HG03521 (cell line): Measurements from ENCODE around the gene DROSHA.

ENCODE experiments used
- ATAC-seq: cut with Tn5 transposase; IDR thresholded peaks from one replicate; pipeline ENCODE4 v1.9.1; 2021; ENCODE audit warnings: mild to moderate bottlenecking, moderate library complexity; ENCODE audit not compliant: unreplicated experiment

Gene DROSHA

DNA sequence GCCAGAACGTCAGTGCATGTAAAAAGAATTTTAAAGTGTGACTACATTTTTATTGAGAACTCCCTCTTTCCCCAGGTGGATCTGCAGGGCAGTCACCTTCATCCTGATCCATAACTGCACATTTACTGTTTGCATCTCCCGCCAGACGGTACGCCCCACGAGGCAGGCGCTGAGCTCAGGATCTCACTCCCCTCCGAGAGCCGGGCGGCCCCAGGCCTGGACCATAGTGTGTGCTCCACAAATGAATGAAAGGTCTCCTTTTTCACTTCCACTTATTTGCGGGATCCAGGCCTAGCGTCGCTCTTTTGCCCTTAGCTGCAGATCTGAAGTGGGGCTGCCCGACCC is 378 bp downstream of the DROSHA start:
- peak; percentile 40 for ATAC-seq

DNA sequence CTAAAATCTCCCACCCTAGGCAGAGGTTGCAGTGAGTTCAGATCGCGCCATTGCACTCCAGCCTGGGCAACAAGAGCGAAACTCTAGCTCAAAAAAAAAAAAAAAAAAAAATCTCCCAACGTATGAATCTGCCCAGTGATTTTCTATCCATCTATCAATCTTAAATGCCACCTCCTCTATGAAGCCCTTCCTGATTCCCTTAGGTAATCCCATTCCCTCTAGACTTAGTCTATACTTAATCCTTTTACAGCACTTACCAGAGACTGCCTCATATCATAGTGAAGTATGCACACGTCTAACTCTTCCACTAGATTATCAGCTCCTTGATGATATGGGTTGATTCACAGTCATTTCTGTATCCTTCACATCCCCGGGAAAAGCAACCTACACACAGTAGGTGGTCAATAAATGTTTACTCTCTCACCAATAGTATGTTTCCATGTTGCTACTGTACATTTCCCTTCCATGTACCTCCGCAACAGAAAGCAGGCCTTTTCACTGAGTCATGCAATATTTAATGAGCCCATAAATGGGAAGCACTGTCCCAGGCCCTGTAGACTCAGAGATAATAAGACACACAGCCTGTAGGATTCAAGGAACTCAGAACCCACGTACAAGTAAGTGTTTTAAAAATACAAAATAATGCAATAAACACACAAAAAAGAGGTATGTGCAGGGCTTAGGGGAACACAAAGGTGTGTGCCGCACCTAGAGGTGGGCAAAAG is 1.2 kb downstream of the DROSHA start:
- no peak for ATAC-seq

DNA sequence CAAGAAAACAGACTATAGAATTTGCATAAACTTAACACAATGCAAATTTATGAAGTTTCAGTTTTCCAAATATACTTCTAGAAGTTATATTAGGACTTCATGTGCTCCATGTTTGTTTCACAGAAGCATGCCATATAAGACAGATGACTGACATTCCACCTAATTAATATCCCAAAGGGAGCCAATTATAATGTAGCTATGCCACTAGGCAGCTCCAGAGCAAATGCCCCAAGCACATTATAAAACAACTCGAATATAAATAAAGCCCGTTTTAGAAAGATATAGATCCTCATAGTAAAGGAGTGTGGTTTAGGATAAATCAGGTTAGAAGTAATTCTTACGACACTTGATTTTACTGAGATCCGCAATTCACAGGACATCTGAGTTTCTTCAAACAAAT is 8.9 kb downstream of the DROSHA start:
- no peak for ATAC-seq

DNA sequence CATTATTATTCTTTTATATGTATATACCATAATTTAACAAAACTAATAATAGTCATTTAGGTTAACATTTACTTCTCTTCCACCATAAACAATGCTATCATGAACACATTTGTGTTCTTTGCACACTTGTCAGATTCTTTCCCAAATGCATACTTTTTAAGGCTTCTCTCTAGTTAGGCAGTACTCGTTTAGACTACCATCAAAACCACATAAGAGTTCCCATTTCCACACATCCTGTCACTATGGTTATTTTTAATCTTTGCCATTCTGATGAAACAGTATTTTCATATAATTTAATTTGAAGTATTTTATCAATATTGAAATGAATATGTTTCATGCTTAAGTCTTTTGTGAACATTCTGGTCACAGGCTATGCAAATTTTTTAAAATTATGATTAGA is 15.1 kb downstream of the DROSHA start:
- no peak for ATAC-seq

DNA sequence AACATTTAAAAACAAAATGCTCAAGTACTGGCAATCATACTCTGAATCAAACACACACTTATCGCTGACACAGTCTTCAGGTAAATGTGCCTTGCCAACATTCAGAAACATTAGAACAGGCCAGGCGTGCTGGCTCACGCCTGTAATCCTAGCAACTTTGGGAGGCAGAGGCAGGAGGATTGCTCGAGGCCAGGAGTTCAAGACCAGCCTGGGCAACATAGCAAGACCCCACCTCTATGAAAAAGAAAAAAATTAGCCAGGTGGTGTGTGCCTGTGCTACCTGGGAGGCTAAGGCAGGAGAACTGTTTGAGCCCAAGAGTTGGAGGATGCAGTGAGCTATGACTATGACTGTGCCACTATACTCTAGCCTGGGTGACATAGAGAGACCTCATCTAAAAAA is 20.6 kb downstream of the DROSHA start:
- ATAC-seq, result no peak

DNA sequence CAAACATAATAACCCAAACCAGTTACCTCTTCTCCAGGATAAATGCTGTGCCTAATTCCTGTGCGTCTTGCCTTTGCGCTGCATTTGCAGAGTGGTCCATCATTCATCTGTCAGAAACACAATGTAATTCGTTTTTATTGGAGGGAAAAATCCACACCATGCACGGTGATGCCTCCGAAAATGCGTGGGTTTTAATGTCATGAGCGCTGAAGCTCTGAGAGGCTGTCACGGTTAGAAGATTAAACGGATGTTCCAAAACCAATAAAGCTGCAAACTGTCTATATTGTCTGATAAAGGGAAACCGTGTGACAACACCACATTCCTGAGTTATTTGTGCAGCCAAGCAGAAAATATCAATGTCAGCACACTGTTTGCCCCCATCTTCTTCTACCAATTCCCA is 27.4 kb downstream of the DROSHA start:
- ATAC-seq, result no peak

DNA sequence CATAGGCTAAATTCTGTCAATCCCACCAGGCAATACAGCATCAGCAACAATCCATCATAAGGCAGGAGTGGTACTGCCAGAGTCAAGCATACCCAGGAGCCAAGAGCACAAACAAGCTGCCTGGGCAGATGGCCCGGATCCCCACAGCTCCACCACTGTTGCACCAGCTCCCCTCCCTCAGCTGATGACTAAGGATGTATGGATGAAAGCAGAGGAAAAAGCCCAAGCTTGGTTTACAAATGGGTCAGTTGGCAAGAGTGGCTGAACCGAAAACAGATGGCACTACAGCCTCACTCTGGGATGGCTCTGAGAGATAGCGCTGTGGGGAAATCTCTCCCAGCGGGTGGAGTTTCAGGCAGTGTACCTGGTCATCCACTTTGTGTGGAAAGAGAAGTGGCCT is 29.4 kb downstream of the DROSHA start:
- no peak for ATAC-seq

DNA sequence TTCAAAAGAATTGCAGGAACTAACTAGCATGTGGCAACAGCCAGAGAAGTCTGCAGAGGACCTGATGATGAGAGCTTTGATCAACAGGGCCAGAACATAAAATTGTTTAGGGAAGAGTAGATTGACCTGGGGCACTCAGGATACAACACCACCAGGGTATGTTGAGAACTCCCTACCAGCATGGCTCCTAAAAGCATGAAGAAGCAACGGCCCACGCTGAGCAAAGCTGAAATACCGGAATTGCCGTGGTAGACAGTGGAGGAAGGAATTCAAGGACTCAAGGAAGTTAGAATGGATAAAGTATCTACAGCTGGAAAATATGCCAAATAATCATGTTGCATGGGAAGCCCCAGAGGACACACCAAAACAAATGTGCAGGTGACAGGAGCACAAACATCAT is 31.6 kb downstream of the DROSHA start:
- no peak for ATAC-seq

DNA sequence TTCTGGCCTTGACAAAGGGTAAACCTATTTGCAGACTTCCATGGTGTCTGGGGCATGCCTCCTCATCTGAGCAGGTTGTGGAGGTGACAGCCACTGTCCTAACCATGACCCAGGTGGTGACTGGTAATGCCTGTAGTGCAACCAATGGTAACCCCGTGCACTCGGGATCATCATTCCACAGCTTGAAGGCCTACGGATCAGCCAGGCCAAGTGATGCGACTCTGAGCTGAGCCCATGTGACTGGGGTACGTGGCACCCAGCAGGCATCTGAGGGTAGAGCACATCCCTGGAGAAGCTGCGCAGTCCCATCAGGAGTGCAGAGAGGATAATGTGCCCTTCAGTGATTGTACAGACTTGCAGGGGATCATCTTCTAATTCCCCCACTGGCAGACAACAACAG is 35.0 kb downstream of the DROSHA start:
- no peak for ATAC-seq

DNA sequence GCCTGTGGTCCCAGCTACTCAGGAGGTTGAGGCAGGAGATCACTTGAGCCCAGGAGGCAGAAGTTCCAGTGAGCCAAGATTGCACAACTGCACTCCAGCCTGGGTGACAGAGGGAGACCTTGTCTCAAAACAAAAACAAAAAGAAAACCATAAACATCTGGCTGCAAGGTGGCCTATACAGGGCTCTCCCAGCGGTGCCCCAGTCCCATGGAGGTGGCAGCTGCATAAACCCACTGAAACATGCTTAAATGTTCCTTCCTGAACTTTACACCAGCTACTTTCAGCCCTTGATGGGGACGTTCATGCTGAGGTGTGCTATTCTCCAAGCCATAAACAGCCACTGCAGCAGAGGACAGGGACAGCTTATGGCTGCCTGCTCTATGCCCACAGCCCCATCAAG is 35.6 kb downstream of the DROSHA start:
- ATAC-seq, result no peak

DNA sequence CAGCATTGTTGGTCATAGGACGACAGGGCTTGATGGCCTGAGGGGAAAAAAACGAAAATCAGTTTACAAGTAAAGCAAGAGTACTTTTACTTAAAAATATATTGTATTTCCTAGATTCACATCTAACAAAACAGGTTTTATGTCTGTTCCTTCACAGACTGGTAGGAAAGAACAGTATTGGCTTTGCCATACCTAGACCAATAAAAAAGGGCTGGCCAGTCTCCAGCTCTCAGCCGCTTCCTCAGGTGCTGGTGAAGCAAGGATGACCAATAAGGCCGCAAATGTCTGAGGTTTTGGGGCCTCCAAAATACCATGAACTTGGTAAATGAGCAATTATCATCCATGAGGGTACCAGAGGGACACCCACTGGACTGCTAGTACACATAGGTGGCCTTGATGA is 36.6 kb downstream of the DROSHA start:
- ATAC-seq, result no peak

DNA sequence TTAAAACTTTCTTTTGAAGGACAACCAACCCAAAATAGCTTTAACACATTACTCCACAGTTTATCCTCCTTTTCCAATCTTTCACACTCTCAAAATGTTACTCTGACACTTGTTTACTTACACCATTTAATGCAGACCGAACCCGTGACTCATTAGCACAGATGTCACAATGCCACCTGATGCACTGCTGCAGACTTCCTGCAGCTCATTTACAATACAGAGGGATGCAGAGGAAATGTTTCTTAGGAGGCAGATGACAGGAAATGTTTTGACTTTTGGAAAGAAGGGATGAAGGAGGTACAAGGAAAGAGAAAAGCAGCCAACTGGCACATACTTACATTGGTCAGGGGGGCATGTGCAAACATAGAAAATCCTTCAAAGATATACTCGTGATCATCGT is 39.0 kb downstream of the DROSHA start:
- ATAC-seq, result no peak

DNA sequence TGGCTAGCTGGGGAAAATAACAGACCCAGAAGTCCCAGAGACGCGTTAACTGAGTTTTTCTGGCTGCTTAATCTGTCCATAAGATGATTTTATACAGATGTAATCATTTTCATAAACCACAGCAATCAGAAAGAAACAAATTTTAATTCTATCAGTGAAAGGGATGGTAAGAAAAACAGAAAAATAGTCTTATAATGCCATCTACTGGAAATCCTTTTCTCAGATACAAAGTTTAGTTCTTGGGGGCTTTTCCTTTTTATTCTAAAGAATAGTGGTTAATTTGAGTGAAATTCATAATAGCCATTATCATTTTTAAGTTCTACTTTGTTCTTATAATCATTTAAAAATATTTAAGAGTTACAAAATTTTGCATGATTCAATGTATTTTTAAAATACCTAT is 44.4 kb downstream of the DROSHA start:
- no peak for ATAC-seq

DNA sequence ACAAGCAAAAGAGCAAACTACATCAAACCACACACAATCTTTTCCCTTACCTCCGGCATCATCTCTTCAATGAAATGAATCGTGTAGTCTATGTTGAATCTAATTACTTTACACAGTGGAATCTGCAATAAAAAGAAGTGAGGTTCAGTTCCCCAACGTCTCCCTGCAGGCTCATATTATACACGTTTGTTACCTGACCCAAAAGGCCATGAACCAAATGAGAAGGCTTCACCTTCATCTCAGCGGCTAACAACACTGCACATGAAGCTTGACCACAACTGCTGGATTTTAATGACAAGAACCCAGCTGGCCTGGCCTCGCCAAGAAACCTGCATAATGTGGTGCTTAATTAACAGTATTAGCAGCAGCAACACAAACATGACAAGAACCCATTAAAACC is 45.5 kb downstream of the DROSHA start:
- no peak for ATAC-seq

DNA sequence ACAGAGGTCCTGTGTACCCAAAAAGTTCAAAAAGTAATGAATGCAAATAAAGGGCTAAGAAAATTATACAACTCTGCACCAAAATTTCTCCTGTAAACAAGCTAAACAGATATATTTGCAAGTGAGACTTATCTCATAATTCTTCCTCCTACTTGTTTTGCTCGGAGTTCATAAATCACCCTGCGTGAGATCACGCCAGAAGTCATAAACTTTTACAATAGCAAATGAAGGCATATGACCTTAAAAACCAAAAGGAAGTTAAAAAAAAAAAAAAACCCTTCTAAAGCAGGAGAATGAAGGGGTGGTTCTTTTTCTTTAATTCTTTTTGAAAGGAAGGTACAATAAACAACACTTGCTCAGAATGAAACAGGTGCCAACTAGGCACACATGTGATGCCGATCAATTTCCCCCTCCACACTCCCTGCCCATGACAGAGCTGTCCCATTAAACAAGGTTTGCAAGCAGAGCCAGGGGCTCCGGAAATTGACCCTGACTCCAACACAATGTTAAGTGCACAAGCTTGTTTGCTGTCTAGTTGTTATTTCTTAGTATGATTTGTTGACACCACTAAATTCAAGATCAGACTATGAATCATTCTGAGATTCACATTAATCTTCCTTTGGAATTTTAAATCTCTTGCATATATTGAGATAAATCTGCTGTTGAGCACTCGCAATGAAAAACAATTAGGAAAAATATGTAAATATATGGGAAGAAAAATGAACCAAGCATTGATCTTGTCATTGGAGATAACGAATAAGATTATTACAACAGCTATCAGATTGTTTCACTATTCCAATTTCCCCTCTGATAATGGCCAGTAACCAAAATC is 46.3 kb downstream of the DROSHA start:
- ATAC-seq, result no peak

DNA sequence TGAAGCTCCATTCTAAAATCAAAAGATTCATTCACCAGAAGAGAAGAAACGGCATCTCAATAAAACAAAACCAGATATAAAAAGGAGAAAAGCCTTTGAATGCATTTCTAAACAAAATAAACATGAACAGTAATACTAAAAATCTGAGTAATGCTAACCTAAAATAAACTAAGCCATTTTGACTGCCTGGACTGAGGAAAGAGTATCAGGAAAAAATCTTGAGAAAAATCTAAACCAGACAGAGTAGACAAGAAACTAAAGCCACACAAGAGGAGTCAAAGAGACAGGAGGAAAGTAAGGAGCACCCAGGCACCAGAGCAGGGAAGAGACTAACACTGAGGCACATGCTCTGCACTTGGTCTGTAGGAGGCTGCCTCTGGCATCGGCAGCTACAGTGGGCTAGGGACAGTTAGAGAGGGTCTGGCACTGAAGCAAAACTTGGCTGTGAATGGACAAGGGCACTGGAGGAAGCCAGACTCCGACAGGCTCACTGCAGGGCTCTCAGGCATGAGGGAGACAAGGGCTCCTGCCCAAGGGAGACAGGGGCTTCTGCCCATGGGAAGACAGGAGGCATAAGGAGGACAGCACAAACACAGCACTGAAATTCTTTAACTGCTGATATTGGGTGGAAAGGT is 50.2 kb downstream of the DROSHA start:
- no peak for ATAC-seq

DNA sequence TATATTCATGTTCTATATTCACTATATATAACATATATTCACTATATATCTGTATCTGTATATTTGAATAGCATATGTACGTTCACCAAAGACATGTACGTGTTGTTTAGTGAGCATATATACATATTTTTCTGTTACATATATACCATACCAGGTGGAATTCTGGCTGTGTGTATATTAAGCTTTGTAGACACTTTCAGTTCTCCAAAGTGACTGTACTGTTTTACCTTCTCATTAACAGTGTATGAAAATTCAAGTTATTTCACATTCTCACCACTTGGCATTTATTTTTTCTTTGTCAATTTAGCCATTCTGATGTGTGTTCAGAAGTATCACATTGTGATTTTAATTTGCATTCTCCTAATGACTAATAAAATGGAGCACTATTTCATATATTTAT is 52.2 kb downstream of the DROSHA start:
- no peak for ATAC-seq

DNA sequence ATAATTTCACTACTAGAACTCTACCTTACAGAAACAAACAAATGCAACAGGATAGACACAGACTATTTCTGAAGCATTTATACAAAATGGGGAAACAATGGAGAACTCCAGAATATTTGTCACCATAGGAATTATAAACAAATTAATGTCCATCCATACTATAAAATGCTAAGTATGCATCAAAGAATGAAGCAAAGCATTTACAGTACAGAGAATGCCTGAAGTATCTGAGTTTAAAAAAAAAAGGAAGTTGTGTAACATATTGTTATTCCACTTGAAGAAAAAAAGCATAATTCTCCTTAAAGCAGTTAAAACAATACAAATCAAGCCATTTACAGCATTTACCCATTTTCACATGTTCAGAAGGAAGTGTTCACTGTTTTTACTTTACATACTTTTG is 53.0 kb downstream of the DROSHA start:
- no peak for ATAC-seq

DNA sequence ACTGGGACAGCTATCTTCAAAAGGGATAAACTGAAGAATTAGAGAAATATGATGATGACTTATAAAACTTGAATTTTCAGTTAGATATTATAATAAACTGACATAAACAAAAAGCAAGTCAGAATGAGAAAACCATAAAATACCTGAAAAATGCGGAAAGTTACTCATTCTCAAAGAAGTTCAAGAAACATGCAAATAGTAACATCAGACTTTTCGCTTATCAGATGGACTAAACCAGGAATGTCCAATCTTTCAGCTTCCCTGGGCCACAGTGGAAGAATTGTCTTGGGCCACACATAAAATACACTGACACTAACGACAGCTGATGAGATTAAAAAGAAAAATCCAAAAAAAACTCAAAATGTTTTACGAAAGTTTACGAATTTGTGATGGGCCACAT is 53.9 kb downstream of the DROSHA start:
- ATAC-seq, result no peak

DNA sequence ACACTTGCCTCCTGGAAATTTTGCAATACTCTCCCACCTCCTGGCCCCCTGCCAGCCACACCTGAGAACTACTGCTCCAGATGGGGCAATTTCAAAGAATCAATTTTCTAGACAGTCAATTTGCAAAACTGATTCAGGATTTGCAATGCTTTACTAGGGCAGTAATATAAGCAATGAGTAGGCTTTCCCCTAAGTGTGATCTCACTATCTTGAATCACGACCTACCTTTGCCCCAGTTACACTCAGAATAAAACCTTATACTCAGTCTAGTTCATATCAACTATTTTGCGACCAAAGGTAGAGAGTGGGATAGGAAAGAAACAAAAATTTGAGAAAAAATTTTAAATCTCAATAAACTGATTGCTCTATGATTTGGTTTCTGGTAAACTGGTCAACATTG is 54.4 kb downstream of the DROSHA start:
- no peak for ATAC-seq

DNA sequence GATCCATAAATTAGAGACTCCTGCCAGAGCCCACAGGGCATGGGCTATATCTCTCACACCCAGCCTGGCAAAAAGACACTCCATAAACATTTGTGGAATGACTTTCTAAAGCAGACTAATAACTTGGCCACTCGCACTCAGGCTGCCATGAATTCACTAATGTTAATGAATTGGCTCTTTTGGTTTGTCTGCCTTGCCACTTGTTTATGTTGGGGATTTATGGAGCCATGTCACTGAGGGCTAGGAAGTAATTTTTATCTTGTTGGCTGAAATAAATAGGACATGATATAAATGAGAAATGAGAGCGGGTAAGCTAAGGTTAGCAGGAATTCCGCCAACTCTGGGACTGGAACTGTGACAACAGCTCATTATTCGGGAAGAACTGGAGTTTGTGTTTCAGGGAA is 55.2 kb downstream of the DROSHA start:
- no peak for ATAC-seq

DNA sequence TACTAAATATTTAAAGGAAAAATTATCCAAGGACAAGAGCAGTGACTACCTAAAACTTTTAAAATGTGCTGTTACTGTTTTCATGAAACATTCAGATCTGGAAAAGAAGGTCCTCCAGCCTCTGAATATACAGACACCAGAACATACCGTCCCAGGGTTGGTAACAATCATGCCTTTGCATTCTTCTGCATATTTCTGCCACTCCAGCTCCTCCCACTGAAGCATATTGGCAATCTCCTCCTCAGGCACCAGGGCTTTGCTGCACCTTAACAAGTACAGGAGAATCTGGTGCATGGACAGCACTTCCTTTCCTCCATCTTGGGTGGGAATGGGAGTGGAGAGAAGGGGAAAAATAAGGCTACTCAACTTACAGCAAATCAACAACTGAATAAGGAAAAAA is 60.0 kb downstream of the DROSHA start:
- ATAC-seq, result no peak
